ENCODE data around the gene FAM43B.

GRCh38 chr1:20507248-20507563 lies 45.2 kb upstream of the FAM43B start:
- TF ChIP-seq, protein P1, sequence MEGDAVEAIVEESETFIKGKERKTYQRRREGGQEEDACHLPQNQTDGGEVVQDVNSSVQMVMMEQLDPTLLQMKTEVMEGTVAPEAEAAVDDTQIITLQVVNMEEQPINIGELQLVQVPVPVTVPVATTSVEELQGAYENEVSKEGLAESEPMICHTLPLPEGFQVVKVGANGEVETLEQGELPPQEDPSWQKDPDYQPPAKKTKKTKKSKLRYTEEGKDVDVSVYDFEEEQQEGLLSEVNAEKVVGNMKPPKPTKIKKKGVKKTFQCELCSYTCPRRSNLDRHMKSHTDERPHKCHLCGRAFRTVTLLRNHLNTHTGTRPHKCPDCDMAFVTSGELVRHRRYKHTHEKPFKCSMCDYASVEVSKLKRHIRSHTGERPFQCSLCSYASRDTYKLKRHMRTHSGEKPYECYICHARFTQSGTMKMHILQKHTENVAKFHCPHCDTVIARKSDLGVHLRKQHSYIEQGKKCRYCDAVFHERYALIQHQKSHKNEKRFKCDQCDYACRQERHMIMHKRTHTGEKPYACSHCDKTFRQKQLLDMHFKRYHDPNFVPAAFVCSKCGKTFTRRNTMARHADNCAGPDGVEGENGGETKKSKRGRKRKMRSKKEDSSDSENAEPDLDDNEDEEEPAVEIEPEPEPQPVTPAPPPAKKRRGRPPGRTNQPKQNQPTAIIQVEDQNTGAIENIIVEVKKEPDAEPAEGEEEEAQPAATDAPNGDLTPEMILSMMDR (IDR thresholded peaks at IDR 0.05), result no peak
- no peak for TF ChIP-seq POLR2A (IDR thresholded peaks at IDR 0.05)
- TF ChIP-seq EP300 (IDR thresholded peaks at IDR 0.05), result no peak
